ENCODE measurements around the gene MRPL14. TPM values are rescaled to one million over a fixed set of nuclear protein-coding genes. Genes with fewer than 3 reads are reported as not detected.
"Not testable (repeated sequence)": the region's sequence is repeated elsewhere in the genome, so short reads cannot be mapped to it uniquely, and the experiment has no call there.

Gene MRPL14
- total RNA-seq, 1 donor from 2014 or later, result 46.9 TPM

DNA sequence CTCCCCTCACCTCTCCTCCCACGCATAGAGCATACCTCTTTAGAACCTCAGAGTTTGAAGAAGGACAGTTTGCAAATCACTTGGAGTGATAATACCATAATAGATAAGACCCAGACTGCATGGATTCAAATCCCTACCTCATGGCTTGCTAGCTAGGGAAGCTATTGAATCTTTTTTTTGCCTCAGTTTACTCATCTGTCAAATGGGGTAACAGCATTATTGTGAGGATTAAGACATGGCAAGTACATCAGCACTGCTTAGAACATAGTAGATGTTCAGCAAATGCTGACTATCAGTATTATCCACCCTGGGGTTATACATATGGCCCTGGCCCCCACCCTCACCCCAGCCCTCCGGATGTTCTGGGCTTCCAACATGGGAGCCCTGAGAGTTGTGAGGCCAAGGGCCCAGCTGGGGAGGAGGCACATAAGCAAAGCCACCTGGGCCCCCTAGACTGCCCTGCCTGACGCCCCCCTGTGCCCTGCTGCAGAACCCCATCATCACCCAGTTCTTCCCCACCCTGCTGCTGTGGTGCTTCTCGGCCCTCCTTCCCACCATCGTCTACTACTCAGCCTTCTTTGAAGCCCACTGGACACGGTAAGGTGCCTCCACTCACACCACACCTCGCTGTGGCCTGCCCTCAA, 22.2 kb upstream of the MRPL14 start:
- Mint-ChIP-seq H3K9me3 (no peaks in the 10 kb centered on the region), H3K27ac (no peak overlapping the region), H3K4me1 (no peaks in the 10 kb centered on the region), H3K4me3 (no peak overlapping the region), H3K27me3 (ENCODE audit: low read depth) (no peaks in the 10 kb centered on the region), H3K36me3 (peaks cover 23% of the 10 kb centered on the region)
- TF ChIP-seq, protein P1, sequence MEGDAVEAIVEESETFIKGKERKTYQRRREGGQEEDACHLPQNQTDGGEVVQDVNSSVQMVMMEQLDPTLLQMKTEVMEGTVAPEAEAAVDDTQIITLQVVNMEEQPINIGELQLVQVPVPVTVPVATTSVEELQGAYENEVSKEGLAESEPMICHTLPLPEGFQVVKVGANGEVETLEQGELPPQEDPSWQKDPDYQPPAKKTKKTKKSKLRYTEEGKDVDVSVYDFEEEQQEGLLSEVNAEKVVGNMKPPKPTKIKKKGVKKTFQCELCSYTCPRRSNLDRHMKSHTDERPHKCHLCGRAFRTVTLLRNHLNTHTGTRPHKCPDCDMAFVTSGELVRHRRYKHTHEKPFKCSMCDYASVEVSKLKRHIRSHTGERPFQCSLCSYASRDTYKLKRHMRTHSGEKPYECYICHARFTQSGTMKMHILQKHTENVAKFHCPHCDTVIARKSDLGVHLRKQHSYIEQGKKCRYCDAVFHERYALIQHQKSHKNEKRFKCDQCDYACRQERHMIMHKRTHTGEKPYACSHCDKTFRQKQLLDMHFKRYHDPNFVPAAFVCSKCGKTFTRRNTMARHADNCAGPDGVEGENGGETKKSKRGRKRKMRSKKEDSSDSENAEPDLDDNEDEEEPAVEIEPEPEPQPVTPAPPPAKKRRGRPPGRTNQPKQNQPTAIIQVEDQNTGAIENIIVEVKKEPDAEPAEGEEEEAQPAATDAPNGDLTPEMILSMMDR (IDR thresholded peaks at IDR 0.05; ENCODE audit: unreplicated experiment), result no peak
- no peak for DNase-seq (ENCODE audit: low spot score in 2 of 2, unreplicated experiment in 2 of 2)

DNA sequence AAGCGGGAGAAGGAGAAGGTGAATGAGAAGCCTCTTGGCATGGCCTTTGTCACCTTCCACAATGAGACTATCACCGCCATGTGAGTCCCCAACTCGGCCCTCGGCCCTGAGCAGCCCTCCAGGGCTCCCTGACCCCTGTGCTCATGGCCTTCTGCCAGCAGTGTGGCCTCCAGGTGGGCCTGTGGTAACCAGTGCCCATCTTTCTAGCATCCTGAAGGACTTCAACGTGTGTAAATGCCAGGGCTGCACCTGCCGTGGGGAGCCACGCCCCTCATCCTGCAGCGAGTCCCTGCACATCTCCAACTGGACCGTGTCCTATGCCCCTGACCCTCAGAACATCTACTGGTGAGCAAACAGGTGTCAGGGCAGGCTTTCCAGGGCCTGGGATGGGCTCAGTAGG, 21.1 kb upstream of the MRPL14 start:
- H3K27ac Mint-ChIP-seq, result no peak overlapping the region
- peaks cover 25% of the 10 kb centered on the region for H3K36me3 Mint-ChIP-seq
- H3K4me3 Mint-ChIP-seq, result no peak overlapping the region
- TF ChIP-seq, protein P1 (IDR thresholded peaks at IDR 0.05; ENCODE audit: unreplicated experiment), result no peak
- H3K9me3 Mint-ChIP-seq, result no peaks in the 10 kb centered on the region
- DNase-seq (ENCODE audit: low spot score in 2 of 2, unreplicated experiment in 2 of 2), result no peak
- no peaks in the 10 kb centered on the region for H3K4me1 Mint-ChIP-seq
- H3K27me3 Mint-ChIP-seq (ENCODE audit: low read depth), result no peaks in the 10 kb centered on the region

DNA sequence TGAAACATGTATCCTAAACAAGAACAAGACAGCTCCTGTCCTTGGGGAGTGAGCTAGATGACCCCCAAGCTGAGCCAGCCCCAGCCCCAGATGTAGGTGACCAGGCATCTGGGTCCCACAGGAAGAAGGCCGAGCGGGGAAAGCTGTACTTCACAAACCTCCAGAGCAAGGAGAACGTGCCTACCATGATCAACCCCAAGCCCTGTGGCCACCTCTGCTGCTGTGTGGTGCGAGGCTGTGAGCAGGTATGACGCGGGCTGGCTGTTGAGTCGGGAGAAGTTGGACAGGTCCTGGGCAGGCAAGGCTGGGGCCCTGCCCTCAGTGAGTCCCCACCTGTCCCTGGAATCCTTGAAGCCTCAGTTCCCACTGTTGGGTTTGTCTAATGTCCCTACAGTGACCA, 20.0 kb upstream of the MRPL14 start:
- H3K4me3 Mint-ChIP-seq, result no peak overlapping the region
- no peak overlapping the region for H3K27ac Mint-ChIP-seq
- H3K9me3 Mint-ChIP-seq, result no peaks in the 10 kb centered on the region
- DNase-seq (ENCODE audit: low spot score in 2 of 2, unreplicated experiment in 2 of 2), result no peak
- H3K27me3 Mint-ChIP-seq (ENCODE audit: low read depth), result no peaks in the 10 kb centered on the region
- peaks cover 26% of the 10 kb centered on the region for H3K36me3 Mint-ChIP-seq
- TF ChIP-seq, protein P1 (IDR thresholded peaks at IDR 0.05; ENCODE audit: unreplicated experiment), result no peak
- H3K4me1 Mint-ChIP-seq, result no peaks in the 10 kb centered on the region

DNA sequence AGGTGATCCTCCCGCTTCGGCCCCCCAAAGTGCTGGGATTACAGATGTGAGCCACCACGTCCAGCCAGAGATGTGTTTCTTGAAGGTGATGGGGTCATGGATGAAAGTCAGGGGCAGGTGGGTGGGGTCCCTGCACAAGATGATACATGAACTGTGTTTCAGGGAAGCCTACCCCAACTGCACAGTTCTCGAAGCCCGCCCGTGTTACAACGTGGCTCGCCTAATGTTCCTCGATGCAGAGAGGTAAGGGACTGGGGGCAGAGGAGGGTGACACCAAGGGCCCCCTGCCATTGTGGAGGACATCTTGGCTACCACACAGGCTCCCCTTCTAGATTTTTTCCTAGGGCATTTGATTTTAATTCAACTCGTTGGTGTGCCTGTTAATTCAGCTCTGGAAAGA, 19.4 kb upstream of the MRPL14 start:
- TF ChIP-seq, protein P1 (IDR thresholded peaks at IDR 0.05; ENCODE audit: unreplicated experiment), result no peak
- no peaks in the 10 kb centered on the region for H3K27me3 Mint-ChIP-seq (ENCODE audit: low read depth)
- H3K4me1 Mint-ChIP-seq, result no peaks in the 10 kb centered on the region
- peaks cover 26% of the 10 kb centered on the region for H3K36me3 Mint-ChIP-seq
- DNase-seq (ENCODE audit: low spot score in 2 of 2, unreplicated experiment in 2 of 2), result no peak
- H3K4me3 Mint-ChIP-seq, result no peak overlapping the region
- no peaks in the 10 kb centered on the region for H3K9me3 Mint-ChIP-seq
- H3K27ac Mint-ChIP-seq, result no peak overlapping the region

DNA sequence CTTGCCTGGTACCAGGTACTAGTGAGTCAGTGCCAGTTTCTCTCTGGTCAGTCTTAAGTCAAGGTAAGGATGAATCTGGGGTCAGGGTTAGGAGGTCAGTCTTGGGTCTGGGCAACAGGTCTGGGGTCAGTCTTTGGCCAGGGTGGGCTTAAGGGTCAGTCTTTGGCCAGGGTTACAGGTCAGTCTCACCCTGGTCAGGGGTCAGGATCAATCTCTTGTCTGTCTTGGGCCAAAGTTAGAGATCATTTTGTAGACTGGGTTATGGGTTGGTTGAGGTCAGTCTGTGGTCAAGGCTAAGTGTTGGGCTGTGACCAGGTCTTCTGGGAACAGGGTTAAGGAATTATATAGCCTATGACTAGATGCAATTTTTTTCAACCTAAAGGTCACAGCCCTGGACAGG, 18.6 kb upstream of the MRPL14 start:
- Mint-ChIP-seq H3K27ac (no peak overlapping the region), H3K9me3 (no peaks in the 10 kb centered on the region), H3K4me1 (no peaks in the 10 kb centered on the region), H3K27me3 (ENCODE audit: low read depth) (no peaks in the 10 kb centered on the region), H3K36me3 (peaks cover 32% of the 10 kb centered on the region), H3K4me3 (no peak overlapping the region)
- TF ChIP-seq, protein P1 (IDR thresholded peaks at IDR 0.05; ENCODE audit: unreplicated experiment), result no peak
- DNase-seq (ENCODE audit: low spot score in 2 of 2, unreplicated experiment in 2 of 2), result no peak

DNA sequence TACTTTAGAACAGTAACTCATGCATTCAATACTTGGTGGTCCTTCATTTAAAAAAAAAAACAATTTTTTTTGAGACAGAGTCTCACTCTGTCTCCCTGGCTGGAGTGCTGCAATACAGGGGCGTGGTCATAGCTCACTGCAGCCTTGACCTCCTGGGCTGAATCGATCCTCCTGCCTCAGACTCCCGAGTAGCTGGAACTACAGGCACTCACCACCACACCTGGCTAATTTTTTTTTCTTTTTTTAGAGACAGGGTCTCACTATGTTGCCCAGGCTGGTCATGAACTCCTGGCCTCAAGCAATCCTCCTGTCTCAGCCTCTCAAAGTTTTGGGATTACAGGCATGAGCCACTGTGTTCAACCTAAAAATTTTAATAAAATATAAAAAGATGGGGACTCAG, 17.3 kb upstream of the MRPL14 start:
- not testable (repeated sequence) for H3K4me1 Mint-ChIP-seq; H3K27me3 Mint-ChIP-seq (ENCODE audit: low read depth); H3K9me3 Mint-ChIP-seq; DNase-seq (ENCODE audit: low spot score in 2 of 2, unreplicated experiment in 2 of 2); H3K4me3 Mint-ChIP-seq; H3K27ac Mint-ChIP-seq
- H3K36me3 Mint-ChIP-seq, result peaks cover 40% of the 10 kb centered on the region

All from mesothelial cell of epicardium (in vitro differentiated cells).